Esophagus (tissue), 2 donors: Measurements from ENCODE around the gene PCED1B. TPM values are rescaled to one million over a fixed set of nuclear protein-coding genes. Genes with fewer than 3 reads are reported as not detected.
A peak's percentile ranks its signal among the peaks of the same experiment; 100 is the strongest.

Source experiments
- H3K27ac ChIP-seq, 2 donors: one replicate each; pipeline ENCODE4 v1.5.1; 2013; ENCODE audit warnings: low read depth in 2 of 2, mild to moderate bottlenecking in 2 of 2, inconsistent platforms in 1 of 2, low read length in 1 of 2, moderate library complexity in 1 of 2
- H3K27me3 ChIP-seq, 2 donors: one replicate each; pipeline ENCODE4 v1.6.1; 2013; ENCODE audit warnings: low read length in 2 of 2, control low read depth in 1 of 2, mild to moderate bottlenecking in 1 of 2; ENCODE audit not compliant: insufficient read depth in 2 of 2, control insufficient read depth in 1 of 2
- H3K36me3 ChIP-seq, 2 donors: one replicate each; pipeline ENCODE4 v1.6.1; 2013; ENCODE audit warnings: low read length in 1 of 2; ENCODE audit not compliant: control insufficient read depth in 2 of 2, insufficient read depth in 2 of 2
- H3K4me1 ChIP-seq, 2 donors: one replicate each; pipeline ENCODE4 v1.6.1; 2013; ENCODE audit warnings: low read length in 1 of 2; ENCODE audit not compliant: control insufficient read depth in 2 of 2, insufficient read depth in 2 of 2
- H3K4me3 ChIP-seq, 2 donors: one replicate each; pipeline ENCODE4 v1.5.1; 2013; ENCODE audit warnings: low read length in 2 of 2, mild to moderate bottlenecking in 2 of 2, low read depth in 1 of 2, moderate library complexity in 1 of 2
- H3K9me3 ChIP-seq, 2 donors: one replicate each; pipeline ENCODE4 v1.6.1; 2013; ENCODE audit warnings: mild to moderate bottlenecking in 2 of 2, low read depth in 1 of 2, low read length in 1 of 2, moderate library complexity in 1 of 2; ENCODE audit not compliant: control insufficient read depth in 2 of 2, insufficient read depth in 1 of 2
- WGBS, 2 donors: extraction: QIAGEN DNeasy Blood & Tissue Kit; methylation state at CpG; one replicate each; pipeline ENCODE4 v1.1.7; 2013; 5-methylcytosine and 5-hydroxymethylcytosine counted together
- polyA plus RNA-seq, 2 donors: library from polyadenylated mRNA; stranded (reverse); fragments of 200-250 nt; gene quantifications; one replicate each; pipeline ENCODE4 v1.2.3, GENCODE V29; 2013
- donor health status: healthy with polysubstance abuse.
- donor health status: Bipolar disorder and iron deficiency.

Gene PCED1B
- polyA plus RNA-seq, 2 donors = 1.2 to 1.6 TPM

DNA sequence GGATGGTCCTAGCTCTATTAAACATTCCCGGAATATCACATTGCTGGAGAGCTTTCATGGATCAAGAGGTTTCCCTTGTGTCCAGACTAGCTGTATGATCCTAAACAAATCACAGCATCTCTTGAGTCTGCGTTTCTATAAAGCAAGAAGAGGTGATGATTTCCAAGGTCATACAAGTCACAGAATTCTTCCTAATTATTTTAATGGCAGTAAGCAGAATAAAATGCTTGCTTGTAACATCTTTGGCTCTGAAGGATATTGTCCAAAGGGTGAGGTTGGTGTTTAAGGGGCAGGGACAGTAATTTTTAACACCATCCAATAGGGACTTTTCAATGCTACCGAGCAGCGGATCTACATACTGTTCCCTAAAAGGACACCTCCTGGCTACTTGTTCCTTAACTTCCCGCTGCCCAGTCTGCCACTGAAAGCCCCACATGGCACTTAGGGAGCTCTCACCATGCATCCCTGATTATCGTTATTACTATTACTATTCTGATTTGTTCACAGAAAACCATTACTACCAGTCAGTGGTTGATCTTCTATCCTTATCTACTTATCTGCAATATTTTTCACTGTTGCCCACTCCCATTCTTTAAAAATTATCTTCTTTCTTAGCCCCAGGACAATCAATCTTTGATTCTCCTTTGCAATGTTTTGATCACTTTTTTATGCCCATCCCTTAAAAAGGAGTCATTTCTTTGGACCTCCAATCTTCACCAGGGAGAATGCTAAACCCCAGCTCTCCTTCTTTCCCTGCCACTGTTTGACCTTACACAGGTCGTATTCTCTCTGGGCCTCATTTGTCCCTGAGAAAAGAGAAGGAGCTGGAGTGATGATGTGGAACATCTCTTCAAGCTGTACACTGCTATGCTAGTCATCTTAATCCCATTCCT is 4.0 kb upstream of the PCED1B start:
- whole genome bisulfite sequencing, 2 donors = 93% methylated on average over 7 of the region's 7 CpGs
- H3K9me3 ChIP-seq = no peaks in the 10 kb centered on the region
- no peak overlapping the region for H3K27ac ChIP-seq
- H3K36me3 ChIP-seq = no peaks in the 10 kb centered on the region
- peaks cover 0 to 3% of the 10 kb centered on the region in 2 donors for H3K4me1 ChIP-seq
- H3K27me3 ChIP-seq = no peaks in the 10 kb centered on the region
- H3K4me3 ChIP-seq = no peak overlapping the region

DNA sequence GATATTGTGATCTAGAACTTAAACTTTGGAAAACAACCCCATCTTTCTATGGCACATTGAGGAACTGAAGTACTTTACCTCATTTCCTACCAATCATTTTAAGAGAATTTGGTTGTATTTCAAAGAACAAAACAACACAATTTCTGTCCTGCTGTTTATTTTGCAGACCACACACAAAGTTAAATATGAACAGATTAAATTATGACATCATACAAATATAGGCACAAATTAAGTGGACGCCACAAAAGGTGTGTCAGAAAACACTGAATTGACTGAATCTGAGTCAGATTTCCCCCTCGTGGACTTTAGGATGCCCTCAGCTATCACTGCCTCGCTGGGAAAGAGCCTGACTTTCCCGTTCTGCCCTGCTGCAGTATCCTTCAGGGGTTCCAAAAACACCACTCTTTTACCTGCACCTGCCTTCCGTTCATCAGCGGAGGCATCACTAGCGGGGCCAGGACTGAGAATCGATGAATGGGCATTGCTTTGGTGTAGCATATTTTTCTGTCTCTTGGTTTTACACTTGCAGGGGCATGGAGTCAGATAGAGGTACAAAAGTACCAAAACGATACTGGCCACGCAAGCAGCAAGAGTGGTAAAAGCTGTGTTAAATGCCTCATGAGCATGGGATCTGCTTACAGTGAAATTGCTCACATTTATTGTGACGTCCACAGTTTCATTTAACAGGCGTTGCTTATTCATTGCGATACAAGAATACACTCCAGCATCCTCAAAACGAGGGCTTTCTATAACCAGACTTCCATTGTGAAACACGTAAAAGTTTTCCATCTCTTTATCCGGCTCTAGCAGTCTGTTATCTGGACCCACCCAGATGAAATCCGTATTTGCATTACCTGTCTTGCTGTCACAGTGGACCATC is 2.0 kb upstream of the PCED1B start:
- Histone ChIP-seq H3K4me3 (no peak overlapping the region), H3K4me1 (peaks cover 0 to 3% of the 10 kb centered on the region in 2 donors), H3K27me3 (no peaks in the 10 kb centered on the region), H3K27ac (no peak overlapping the region), H3K9me3 (no peaks in the 10 kb centered on the region), H3K36me3 (no peaks in the 10 kb centered on the region)
- WGBS, 2 donors = 88 to 92% methylated on average over 17 of the region's 17 CpGs

DNA sequence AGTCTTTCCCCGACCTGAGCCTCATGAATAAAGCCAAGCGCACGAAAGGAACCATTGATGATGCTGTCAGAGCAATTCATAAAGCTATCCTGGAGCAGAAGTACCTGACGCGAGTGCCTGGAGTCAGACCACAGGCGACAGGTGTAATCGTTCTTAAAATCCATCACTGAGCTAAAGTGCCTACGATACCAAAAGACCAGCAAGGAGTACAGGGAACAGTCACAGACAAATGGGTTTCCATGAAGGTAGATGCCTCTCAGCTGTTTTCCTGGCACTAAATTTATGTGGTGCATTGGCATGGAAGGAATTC is 1.4 kb upstream of the PCED1B start:
- Histone ChIP-seq H3K4me3 (peak overlapping the region in 1 of 2 donors; percentile 76), H3K27ac (no peak overlapping the region), H3K27me3 (no peaks in the 10 kb centered on the region), H3K4me1 (peaks cover 0 to 3% of the 10 kb centered on the region in 2 donors), H3K9me3 (no peaks in the 10 kb centered on the region), H3K36me3 (no peaks in the 10 kb centered on the region)
- 92 to 94% methylated on average over 8 of the region's 8 CpGs for WGBS, 2 donors

DNA sequence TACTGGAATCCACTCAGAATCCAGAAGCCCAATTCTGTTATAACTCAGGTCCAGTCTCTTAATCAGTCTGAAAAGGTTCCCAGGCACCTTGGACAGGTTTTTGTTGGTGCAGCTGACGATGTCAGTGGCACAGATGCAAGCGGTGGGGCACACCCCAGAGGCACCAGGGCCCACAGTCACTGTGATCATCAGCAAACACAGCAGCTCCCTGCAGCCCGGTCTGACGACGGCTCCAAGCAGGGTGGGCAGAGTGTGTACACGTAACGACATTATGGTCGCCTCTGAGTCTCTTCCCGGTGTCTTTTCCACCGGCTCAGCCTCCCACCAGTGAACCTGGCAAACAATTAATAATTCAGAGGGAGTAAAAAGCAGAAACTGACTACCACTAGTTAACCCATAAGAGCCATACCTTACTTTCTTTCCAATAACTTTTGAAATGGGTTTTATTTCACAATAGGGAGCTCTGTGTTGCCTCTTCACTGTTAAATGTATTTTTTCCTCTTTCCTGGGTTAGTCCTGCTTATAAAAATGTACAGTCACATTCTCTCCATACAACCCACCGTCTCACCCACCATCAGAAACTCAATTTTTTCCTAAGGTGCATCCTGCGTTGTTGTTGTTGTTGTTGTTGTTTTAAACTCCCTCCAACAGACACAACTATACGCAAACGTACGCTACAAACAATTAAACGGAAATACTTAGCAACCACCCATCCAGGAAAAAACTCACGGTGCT is 521 bp upstream of the PCED1B start:
- no peaks in the 10 kb centered on the region for H3K9me3 ChIP-seq
- H3K4me3 ChIP-seq = peak overlapping the region; percentile 71 to 76
- peaks cover 0 to 3% of the 10 kb centered on the region in 2 donors for H3K4me1 ChIP-seq
- no peaks in the 10 kb centered on the region for H3K36me3 ChIP-seq
- H3K27me3 ChIP-seq = no peaks in the 10 kb centered on the region
- 2 to 4% methylated on average over 17 of the region's 17 CpGs for WGBS, 2 donors
- H3K27ac ChIP-seq = peak overlapping the region; percentile 60 to 81

DNA sequence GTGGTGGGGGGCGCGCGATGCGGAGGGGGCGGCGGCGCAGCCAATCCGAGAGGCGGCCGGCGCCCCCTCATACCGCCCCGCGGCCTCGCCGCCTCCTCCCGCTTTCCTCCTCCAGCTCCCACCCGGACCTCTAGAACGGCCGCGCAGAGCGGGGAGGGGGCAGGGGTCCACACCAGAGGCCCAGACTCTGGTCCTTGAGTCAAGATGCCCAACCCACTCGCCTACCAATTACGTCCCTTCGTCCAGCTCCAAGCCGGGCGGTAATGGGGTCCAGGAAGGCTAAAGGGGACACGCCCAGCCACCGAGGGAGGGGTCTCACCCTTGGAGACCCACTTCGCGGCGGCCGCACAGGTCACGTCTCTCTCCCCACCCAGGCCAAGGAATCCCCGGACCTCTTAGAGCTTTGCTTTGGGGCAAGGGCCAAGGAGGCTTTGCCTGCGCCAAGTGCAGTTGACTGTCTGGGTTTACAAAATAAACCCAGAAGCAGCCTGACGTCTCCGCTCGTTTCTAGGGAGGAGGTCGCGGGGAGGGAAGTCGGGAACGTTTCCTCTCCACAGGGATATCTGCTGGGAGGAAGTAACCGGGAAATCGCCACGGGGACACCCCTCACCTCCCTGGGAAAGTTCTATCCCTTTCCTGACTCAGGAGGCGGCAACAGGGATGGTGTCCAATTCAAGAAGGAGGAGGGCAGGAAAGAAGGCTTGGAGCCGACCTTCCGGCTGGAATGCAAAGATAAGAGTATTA is 732 bp downstream of the PCED1B start:
- Histone ChIP-seq H3K27me3 (no peaks in the 10 kb centered on the region), H3K4me3 (peak overlapping the region; percentile 71 to 76), H3K4me1 (peaks cover 0 to 3% of the 10 kb centered on the region in 2 donors), H3K9me3 (no peaks in the 10 kb centered on the region), H3K27ac (peak overlapping the region; percentile 60 to 81), H3K36me3 (no peaks in the 10 kb centered on the region)
- WGBS, 2 donors = 1% methylated on average over 38 to 49 of the region's 49 CpGs

DNA sequence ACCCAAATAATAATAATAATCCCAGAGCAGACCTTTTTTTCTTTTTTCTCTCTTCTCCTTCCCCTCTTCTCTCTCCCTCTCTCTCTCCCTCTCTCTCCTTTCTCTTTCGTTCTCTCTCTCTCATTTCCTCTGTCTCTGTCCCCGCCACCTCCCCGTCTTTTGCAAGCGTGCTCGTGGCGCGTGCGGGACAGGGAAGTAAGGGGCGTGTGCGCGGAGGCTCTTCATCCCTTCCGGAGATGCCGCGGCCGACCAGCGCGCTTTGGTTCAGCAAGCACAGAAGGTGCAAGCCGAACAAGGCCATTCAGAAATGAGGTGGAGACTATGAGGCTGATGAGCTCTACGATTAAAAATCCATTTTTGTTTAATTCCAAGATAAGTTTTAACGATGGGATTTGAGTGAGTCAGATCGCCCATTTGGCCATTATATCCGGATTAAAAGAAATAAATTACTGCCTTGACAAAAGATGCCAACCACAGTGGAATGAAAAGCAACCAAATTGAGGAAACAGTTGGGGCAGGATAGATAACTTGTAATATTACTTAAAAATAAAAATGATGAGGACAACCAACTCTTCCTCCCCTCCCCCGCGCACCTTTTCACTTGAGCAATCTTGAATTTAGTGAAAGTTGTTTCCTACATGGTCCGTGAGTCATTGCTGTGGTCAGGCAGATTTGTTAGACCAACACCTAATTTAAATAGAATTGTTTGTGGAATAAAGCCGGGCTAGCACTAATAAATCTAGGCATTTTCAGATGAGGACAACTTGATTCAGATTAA is 1.5 kb downstream of the PCED1B start:
- WGBS, 2 donors = 11 to 19% methylated on average over 26 of the region's 26 CpGs
- Histone ChIP-seq H3K27ac (peak overlapping the region; percentile 60 to 73), H3K27me3 (no peaks in the 10 kb centered on the region), H3K9me3 (no peaks in the 10 kb centered on the region), H3K4me3 (peak overlapping the region; percentile 71 to 76), H3K4me1 (peaks cover 0 to 3% of the 10 kb centered on the region in 2 donors), H3K36me3 (no peaks in the 10 kb centered on the region)

DNA sequence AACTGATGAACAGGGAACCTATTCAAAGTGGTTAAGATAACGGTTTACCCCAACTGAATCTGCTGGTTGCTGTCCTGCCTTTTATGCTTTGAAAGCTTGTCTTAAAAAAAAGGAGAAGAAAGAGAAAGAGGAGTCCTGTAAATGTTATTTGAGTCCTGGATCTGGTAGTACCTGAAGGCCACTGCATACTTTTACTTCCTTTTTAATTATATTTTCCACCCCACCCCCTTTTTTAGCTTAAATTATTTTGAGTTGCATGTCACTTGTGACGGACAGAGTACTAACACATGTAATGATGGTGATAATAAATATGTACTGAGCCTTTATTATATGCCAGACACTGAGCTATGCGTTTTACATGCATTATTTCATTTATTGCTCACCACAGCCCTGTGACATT is 2.9 kb downstream of the PCED1B start:
- Histone ChIP-seq H3K4me1 (peaks cover 0 to 3% of the 10 kb centered on the region in 2 donors), H3K4me3 (no peak overlapping the region), H3K27me3 (no peaks in the 10 kb centered on the region), H3K27ac (no peak overlapping the region), H3K36me3 (no peaks in the 10 kb centered on the region), H3K9me3 (no peaks in the 10 kb centered on the region)
- 77 to 78% methylated on average over 3 of the region's 3 CpGs for WGBS, 2 donors

DNA sequence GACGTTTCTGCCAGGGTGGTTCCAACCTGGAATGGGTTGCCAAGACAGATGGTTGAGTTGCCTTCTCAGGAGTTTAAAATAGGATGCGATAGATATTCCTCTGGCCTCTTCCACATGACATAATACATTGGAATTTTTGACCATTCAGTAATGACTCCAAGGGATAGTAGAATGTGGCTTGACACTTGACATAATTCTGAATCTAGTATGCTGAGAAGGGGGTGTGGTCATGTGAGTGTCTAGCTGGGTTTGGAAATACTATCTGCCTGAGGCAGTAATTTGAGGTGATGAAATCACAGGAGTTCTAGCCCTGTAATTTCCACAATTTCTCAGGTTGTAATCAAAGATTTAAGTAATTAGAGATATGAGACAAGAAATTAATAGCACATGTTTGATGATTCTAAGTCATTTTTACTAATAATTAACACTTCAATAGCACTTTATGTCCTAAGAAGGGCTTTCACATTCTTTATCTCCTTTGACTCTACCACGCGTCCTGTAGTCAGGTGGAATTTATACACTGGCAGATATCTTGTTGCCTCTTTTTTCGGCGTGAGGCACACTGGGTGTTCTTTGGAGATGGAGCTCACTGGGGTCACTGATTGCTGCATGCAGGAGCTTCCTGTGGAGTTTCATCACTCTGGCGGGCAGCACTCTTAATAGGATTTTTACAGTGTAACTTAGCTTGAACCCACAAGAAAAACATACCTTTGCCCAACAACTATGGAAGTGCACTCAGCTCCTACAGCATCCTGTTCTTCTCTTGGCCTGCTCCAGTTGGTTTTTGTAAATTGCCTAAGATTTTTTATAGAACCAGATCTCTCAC is 3.6 kb downstream of the PCED1B start:
- no peaks in the 10 kb centered on the region for H3K9me3 ChIP-seq
- H3K27ac ChIP-seq = no peak overlapping the region
- WGBS, 2 donors = 71 to 74% methylated on average over 7 of the region's 7 CpGs
- H3K4me1 ChIP-seq = peaks cover 0 to 3% of the 10 kb centered on the region in 2 donors
- H3K27me3 ChIP-seq = no peaks in the 10 kb centered on the region
- H3K4me3 ChIP-seq = no peak overlapping the region
- no peaks in the 10 kb centered on the region for H3K36me3 ChIP-seq
